H1 (cell line): ENCODE data around the gene TTC36. TPM values are rescaled to one million over a fixed set of nuclear protein-coding genes. Genes with fewer than 3 reads are reported as not detected.

Experiments used
- JUND ChIP-seq: IDR thresholded peaks from 2 replicates; pipeline ENCODE4 v1.6.1; 2011; ENCODE audit warnings: mild to moderate bottlenecking, improper control_type of control experiment, low read length
- POLR2AphosphoS5 ChIP-seq: IDR thresholded peaks from 2 replicates; pipeline ENCODE4 v1.6.1; 2011; ENCODE audit warnings: low read depth, low read length
- RFX5 ChIP-seq: IDR thresholded peaks from 2 replicates; pipeline ENCODE4 v1.6.1; 2011; ENCODE audit warnings: low read depth, low read length, improper control_type of control experiment, borderline replicate concordance
- polyA plus RNA-seq, 7 experiments: library from polyadenylated mRNA; depleted of rRNA in 3 of 7; stranded (reverse) in 5 of 7; unstranded in 2 of 7; fragments of >200 nt in 5 of 7; fragments of 200-250 nt in 2 of 7; gene quantifications; 1 replicate in 5 of 7; 2 replicates in 1 of 7; 4 replicates in 1 of 7; pipeline versions ENCODE4 v1.2.1 to v1.2.3, GENCODE V29; 2011 to 2013; ENCODE audit warnings: missing spikeins in 2 of 7, mixed read lengths in 2 of 7
- total RNA-seq: library from RNA; stranded (reverse); fragmentation: NEBNext Ultra II Directional; extraction: Animal tissue kit (Norgen Biotek cat#: 25700); gene quantifications from 2 replicates; pipeline ENCODE4 v1.2.1, GENCODE V29; 2021

TTC36 gene
- total and polyA plus RNA-seq, 2 of the 8 experiments (the other 6 are each of a cell fraction or from before 2014, with no cell fraction given) = not detected

DNA sequence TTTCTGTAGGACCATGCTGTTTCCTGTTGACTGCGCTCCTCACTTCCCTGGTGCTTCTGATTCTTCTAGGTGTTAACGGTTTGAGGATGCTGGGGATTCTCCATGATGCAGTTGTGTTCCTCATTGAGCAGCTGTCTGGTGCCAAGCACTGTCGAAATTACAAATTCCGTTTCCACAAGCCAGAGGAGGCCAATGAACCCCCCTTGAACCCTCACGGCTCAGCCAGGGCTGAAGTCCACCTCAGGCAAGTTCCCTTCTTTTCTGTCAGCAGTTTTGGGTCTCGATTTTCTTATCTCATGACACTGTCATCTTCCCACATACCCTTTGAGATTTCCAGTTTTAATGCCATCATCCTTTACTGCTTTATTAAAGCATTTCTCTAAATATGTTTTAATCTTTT is 7.7 kb upstream of the TTC36 start (continued):
- TF ChIP-seq RFX5 (no peak), POLR2AphosphoS5 (no peak), JUND (no peak)
